Measurements from ENCODE around the gene RUNX1.

- TF ChIP-seq CTCF (IDR thresholded peaks at IDR 0.05) (no peak), POLR2A (IDR thresholded peaks at IDR 0.05) (no peak)
Observed at GRCh38 chr21:34838956-34839820, 209.9 kb downstream of the RUNX1 start.
